GM10266 (cell line): ENCODE data around the gene VEPH1.

ENCODE experiments used
- DNase-seq: peaks from one replicate; pipeline ENCODE4 v3.0.0; 2012; ENCODE audit errors: extremely low spot score
- TF ChIP-seq, protein P1 (sequence below): IDR thresholded peaks from 2 replicates; pipeline ENCODE4 v1.5.1; 2012; ENCODE audit warnings: mild to moderate bottlenecking, low read depth; ENCODE audit not compliant: control insufficient read depth, insufficient read depth; ENCODE audit errors: missing control alignments

The VEPH1 gene

DNA sequence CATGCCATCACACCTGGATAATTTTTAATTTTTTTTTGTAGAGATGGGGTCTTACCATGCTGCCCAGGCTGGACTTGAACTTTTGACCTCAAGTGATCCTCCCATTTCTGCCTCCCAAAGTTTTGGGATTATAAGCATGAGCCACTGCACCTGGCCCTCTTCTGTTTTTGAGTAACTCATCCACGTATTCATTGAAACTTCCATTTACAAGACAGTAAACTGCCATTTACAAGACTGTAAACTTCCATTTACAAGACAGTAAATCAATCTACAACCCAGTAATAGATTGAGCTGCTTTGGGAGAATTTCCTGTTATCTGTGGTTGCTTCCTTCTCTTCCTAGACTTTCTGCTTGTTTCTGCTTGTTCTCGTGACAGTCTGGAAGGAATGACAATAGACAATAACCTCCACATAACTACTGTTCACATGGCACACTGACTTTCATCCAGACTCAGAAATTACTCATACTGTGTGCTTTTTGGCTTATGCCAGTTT lies 228.5 kb downstream of the VEPH1 start:
- TF ChIP-seq, protein P1, sequence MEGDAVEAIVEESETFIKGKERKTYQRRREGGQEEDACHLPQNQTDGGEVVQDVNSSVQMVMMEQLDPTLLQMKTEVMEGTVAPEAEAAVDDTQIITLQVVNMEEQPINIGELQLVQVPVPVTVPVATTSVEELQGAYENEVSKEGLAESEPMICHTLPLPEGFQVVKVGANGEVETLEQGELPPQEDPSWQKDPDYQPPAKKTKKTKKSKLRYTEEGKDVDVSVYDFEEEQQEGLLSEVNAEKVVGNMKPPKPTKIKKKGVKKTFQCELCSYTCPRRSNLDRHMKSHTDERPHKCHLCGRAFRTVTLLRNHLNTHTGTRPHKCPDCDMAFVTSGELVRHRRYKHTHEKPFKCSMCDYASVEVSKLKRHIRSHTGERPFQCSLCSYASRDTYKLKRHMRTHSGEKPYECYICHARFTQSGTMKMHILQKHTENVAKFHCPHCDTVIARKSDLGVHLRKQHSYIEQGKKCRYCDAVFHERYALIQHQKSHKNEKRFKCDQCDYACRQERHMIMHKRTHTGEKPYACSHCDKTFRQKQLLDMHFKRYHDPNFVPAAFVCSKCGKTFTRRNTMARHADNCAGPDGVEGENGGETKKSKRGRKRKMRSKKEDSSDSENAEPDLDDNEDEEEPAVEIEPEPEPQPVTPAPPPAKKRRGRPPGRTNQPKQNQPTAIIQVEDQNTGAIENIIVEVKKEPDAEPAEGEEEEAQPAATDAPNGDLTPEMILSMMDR = no peak
- no peak for DNase-seq

DNA sequence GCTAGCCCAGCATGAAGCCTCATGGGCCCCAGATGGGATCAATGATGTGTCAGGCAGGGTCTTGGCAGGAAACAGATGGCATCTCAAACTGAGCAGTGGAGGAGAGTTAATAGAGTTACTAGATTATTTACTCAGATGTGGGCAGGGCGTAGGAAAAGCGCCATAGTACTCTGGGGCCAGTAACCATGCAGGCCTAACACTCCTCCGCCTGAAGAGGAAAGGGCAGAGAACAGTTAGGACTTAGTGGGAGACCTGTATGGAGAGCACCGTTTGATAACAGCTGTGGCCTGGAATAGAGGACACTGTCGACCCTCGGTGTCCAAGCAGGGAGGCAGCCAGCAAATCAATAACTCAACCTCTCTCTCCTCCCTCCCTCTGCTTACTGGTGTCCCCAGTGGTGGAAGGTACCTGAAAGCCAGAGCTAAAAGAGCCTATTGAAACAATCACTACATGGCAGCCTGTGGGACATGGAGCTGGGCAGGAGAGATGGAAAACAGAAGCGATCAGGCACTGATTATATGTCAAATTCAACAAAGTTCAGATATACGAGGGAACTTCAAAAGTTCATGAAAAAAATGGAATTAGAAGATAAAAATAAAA lies 231.8 kb downstream of the VEPH1 start:
- DNase-seq = no peak

DNA sequence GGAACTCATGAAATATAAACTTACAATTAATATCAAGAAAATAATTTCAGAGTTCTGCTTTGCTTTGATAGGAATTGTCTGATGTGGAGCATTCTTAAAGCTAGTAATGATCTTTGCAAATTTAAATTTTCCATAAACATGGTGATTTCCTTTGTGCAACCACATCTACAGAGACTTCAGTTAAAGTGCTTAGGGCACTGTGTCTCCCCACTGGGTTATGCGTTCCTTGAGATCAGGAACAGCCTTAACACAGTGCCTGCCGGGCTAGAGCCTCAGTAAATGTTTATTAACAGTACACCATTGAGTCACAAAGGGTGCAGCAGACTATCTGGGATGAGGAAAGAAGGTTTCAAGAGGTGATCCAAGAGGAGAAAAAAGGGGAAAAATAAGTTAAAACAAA lies 235.2 kb downstream of the VEPH1 start:
- TF ChIP-seq, protein P1 = no peak
- DNase-seq = no peak

More for the DNA sequence above, 231.8 kb downstream of the VEPH1 start:
- TF ChIP-seq, protein P1 = no peak

DNA sequence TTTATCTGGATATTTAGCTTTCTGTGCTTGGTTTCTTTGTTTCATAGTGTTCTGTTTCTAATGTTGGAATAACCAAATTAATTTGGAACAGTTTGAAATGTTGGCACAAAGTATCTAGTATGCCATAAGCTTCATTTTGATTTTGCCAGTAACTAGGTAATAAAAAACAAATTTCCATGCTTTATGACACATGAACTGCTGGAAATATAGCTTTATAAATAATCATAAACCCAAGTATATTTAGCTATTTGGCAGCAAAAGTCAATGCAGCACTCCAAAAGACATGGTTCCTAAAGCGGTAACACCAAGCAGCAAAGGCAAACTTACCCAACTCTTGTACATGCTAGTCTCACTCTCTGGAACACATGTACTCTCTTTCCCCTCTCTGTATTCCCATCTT lies 237.3 kb downstream of the VEPH1 start:
- TF ChIP-seq, protein P1 = no peak
- no peak for DNase-seq

DNA sequence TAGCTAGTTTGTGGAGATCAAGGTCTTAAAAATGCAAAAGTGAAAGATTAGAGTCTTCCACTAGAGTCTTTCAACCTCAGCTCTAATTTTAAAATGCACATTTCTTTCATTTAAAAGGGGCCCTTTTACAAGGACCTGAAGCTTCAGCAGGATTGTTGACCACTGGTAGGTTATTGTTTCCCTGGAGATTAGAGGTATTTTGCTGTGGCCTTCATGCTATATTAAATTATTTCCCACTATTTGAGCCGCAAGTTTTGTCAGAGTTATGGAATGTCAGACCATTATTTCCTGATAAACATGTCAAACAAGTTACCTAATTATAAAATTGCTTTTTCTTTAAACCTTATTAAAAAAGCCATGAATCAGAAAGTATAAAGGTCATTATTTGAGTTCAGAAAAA lies 240.2 kb downstream of the VEPH1 start:
- DNase-seq = no peak
- TF ChIP-seq, protein P1 = no peak

DNA sequence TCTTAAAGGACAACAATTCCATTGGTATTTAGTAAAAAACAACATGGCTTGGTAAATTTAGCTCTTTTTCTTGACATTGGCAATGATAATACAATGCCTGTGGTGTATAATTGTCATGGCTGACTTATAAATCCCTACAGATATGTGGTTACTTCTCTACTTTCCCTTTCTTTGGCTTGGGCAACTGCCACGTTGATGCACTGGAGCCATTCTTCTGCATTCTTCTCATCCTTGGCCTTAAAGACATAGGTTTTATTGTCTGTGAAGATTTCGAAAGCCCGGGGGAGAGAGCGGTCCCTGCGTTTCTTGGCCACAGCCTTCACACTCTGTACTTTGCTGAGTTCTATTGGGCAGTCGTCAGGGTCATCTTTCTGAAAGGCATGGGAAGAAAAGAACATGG lies 242.2 kb downstream of the VEPH1 start:
- TF ChIP-seq, protein P1 = no peak

DNA sequence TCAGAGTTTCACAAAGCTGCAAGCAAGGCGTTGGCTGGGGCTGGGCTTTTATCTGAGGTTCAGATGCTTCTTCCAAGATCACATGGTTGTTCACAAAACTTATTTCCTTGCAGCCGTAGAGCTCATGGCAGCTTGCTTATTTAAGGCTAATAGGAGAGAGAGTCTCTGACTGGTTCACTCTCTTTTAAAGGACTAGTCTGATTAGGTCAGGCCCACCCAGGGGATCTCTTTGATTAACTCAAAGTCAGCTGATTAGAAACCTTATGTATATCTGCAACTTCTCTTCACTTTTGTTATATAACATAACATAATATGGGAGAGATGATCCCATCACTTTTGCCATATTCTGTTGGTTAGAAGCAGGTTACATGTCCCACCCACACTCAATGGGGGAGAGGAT lies 243.4 kb downstream of the VEPH1 start:
- DNase-seq = no peak
- TF ChIP-seq, protein P1 = no peak

More for the DNA sequence above, 242.2 kb downstream of the VEPH1 start:
- DNase-seq = no peak
